Activated naive CD4-positive, alpha-beta T cell treated with anti-CD3 and anti-CD28 coated beads, Interleukin-2, amount 10 ng/mL, durations not matched to agents 7 days and 5 days (primary cell): ENCODE results near the gene TCEA3.

Source experiments
- CTCF ChIA-PET: fragments of 350-600 bp; sonication (Branson Sonifier 250); formaldehyde crosslinking; loops from one replicate; lab custom pipeline; 2021; ENCODE audit warnings: antibody characterized with exemption; lab: Charles Lee
- DNase-seq: peaks from one replicate; pipeline ENCODE4 v3.0.0-alpha.2; 2020
- H3K27ac Mint-ChIP-seq: one replicate; pipeline ENCODE4 v1.8.0; 2021; ENCODE audit warnings: mild to moderate bottlenecking, moderate library complexity, mixed read lengths
- H3K27me3 Mint-ChIP-seq: one replicate; pipeline ENCODE4 v1.8.0; 2021; ENCODE audit warnings: mild to moderate bottlenecking, mixed read lengths
- H3K36me3 Mint-ChIP-seq: one replicate; pipeline ENCODE4 v1.8.0; 2021; ENCODE audit warnings: mixed read lengths
- H3K4me1 Mint-ChIP-seq: one replicate; pipeline ENCODE4 v1.8.0; 2021; ENCODE audit warnings: mixed read lengths
- H3K4me3 Mint-ChIP-seq: one replicate; pipeline ENCODE4 v1.8.0; 2021; ENCODE audit warnings: mild to moderate bottlenecking, moderate library complexity, mixed read lengths
- H3K9me3 Mint-ChIP-seq: one replicate; pipeline ENCODE4 v1.8.0; 2021; ENCODE audit warnings: mixed read lengths

Gene TCEA3

GRCh38 chr1:23456226-23456625 is 31.7 kb upstream of the TCEA3 start:
- no peaks in the 10 kb centered on the region for H3K36me3 Mint-ChIP-seq
- CTCF ChIA-PET: no interaction called here
- peaks cover 67% of the 10 kb centered on the region for H3K27me3 Mint-ChIP-seq
- no peak for DNase-seq
- H3K9me3 Mint-ChIP-seq: no peaks in the 10 kb centered on the region
- peaks cover 21% of the 10 kb centered on the region for H3K4me1 Mint-ChIP-seq
- no peak overlapping the region for H3K27ac Mint-ChIP-seq
- H3K4me3 Mint-ChIP-seq: no peak overlapping the region

- no peak overlapping the region for H3K4me3 Mint-ChIP-seq
- peaks cover 21% of the 10 kb centered on the region for H3K4me1 Mint-ChIP-seq
- H3K27ac Mint-ChIP-seq: no peak overlapping the region
- CTCF ChIA-PET: no interaction called here
- no peak for DNase-seq
- H3K36me3 Mint-ChIP-seq: no peaks in the 10 kb centered on the region
- no peaks in the 10 kb centered on the region for H3K9me3 Mint-ChIP-seq
- H3K27me3 Mint-ChIP-seq: peaks cover 72% of the 10 kb centered on the region
These were observed 29.0 kb upstream of the TCEA3 start for GRCh38 chr1:23453455-23454000.

DNA sequence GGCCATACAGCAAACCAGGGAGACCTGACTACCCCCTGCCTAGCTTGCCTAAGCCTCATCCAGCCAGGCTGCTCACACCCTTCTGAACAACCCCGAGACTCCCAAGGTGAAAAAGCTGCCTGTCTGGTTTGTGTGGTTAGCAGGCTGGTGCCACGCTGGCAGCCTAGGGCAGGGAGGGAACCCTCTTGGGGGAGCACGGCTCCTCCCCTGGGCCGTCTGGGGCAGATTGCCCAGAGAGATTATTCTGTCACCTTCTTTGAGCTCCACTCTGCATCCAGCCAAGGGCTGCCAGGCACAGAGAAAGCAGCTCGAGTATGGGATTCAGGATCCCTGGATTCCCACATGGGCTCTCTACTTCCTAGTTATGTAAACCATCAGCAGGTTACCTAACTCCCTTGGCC is 27.5 kb upstream of the TCEA3 start:
- Mint-ChIP-seq H3K9me3 (no peaks in the 10 kb centered on the region), H3K4me3 (no peak overlapping the region), H3K27ac (no peak overlapping the region), H3K36me3 (no peaks in the 10 kb centered on the region), H3K4me1 (peaks cover 21% of the 10 kb centered on the region), H3K27me3 (peaks cover 60% of the 10 kb centered on the region)
- peak; percentile 33 for DNase-seq
- CTCF ChIA-PET: no interaction called here

DNA sequence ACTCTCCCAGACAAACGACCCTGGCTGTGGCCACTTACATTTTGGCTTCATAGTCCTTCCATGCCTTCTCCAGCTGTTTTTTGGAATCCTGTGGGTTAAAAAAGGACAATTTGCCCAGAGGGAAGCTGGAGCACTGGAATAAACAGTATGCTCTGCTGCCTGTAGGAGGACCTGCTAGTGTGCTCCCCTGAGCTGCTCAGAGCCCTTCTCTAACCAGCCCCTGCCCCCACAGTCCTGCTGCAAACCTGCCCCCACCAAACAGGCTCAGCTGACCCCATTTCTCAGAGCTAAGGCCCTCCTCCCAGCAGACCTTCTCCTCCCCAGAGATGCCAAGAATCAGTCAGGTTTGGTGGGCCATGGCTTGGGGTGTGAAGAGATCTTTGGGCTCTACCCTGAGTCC is 26.9 kb upstream of the TCEA3 start:
- CTCF ChIA-PET: interaction anchor here (0.8 kb wide), 1 partner anchor 213 kb away, joined by 3 read pairs; no protein-coding TSS in a partner anchor

GRCh38 chr1:23450894-23451293 is 26.3 kb upstream of the TCEA3 start:
- no peak for DNase-seq
- no peak overlapping the region for H3K4me3 Mint-ChIP-seq
- H3K9me3 Mint-ChIP-seq: no peaks in the 10 kb centered on the region
- no peaks in the 10 kb centered on the region for H3K36me3 Mint-ChIP-seq
- H3K4me1 Mint-ChIP-seq: peaks cover 13% of the 10 kb centered on the region
- peaks cover 56% of the 10 kb centered on the region for H3K27me3 Mint-ChIP-seq
- no peak overlapping the region for H3K27ac Mint-ChIP-seq
- CTCF ChIA-PET: interaction anchor here (0.8 kb wide), 1 partner anchor 214 kb away, joined by 3 read pairs; no protein-coding TSS in a partner anchor

More for the DNA sequence above, 26.9 kb upstream of the TCEA3 start:
- Mint-ChIP-seq H3K27ac (no peak overlapping the region), H3K4me3 (no peak overlapping the region), H3K36me3 (no peaks in the 10 kb centered on the region), H3K27me3 (peaks cover 59% of the 10 kb centered on the region), H3K4me1 (peaks cover 18% of the 10 kb centered on the region), H3K9me3 (no peaks in the 10 kb centered on the region)
- no peak for DNase-seq

DNA sequence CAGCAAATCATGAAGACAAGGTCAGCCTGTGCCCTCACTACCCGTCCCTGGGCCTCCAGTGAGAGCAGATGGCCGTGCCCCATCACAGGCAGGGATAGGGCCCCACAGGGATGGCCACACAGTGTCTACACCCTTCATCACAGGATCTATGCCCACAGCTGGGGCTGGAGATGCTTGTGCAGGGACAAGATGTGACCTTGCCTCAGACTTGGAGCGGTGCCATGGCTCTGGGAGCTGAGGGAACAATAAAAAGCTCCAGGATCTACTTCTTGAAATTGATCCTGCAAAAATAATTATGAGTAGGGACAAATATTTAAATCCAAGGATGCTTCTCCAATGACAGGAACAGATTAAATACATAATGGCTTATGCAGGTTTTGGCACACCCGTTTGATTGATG is 25.4 kb upstream of the TCEA3 start:
- DNase-seq: no peak
- no peak overlapping the region for H3K27ac Mint-ChIP-seq
- H3K27me3 Mint-ChIP-seq: peaks cover 55% of the 10 kb centered on the region
- peaks cover 9% of the 10 kb centered on the region for H3K4me1 Mint-ChIP-seq
- CTCF ChIA-PET: interaction anchor here (0.9 kb wide), 1 partner anchor 9 kb away, joined by 3 read pairs; no protein-coding TSS in a partner anchor
- H3K4me3 Mint-ChIP-seq: no peak overlapping the region
- H3K36me3 Mint-ChIP-seq: no peaks in the 10 kb centered on the region
- no peaks in the 10 kb centered on the region for H3K9me3 Mint-ChIP-seq

DNA sequence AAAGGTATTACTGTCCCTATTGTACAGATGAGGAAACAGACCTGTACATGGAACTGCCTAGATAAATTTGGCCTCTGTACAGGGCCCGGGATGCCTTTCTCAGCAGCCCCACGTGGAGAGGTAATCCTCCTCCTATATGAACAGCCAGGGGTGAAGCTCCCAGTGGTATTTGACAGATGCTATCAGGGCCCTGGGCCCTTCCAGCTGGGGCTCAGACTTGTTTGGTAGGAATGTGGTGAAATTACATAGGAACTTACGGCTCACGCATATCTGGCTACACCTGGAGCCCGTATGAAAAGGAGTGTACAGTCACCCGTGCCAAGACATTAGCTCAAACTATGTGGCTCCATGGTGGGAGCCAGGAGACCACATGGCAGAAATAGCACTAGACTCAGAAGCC is 24.8 kb upstream of the TCEA3 start:
- Mint-ChIP-seq H3K36me3 (no peaks in the 10 kb centered on the region), H3K4me3 (no peak overlapping the region), H3K27me3 (peaks cover 54% of the 10 kb centered on the region), H3K27ac (no peak overlapping the region), H3K9me3 (no peaks in the 10 kb centered on the region), H3K4me1 (peaks cover 9% of the 10 kb centered on the region)
- CTCF ChIA-PET: interaction anchor here (0.9 kb wide), 1 partner anchor 9 kb away, joined by 3 read pairs; no protein-coding TSS in a partner anchor
- no peak for DNase-seq

GRCh38 chr1:23448846-23449245 is 24.3 kb upstream of the TCEA3 start:
- H3K4me1 Mint-ChIP-seq: peaks cover 12% of the 10 kb centered on the region
- no peaks in the 10 kb centered on the region for H3K9me3 Mint-ChIP-seq
- no peak for DNase-seq
- no peak overlapping the region for H3K4me3 Mint-ChIP-seq
- H3K36me3 Mint-ChIP-seq: no peaks in the 10 kb centered on the region
- H3K27me3 Mint-ChIP-seq: peaks cover 53% of the 10 kb centered on the region
- CTCF ChIA-PET: no interaction called here
- no peak overlapping the region for H3K27ac Mint-ChIP-seq

GRCh38 chr1:23446661-23447310 is 22.2 kb upstream of the TCEA3 start:
- no peaks in the 10 kb centered on the region for H3K9me3 Mint-ChIP-seq
- H3K4me1 Mint-ChIP-seq: peaks cover 6% of the 10 kb centered on the region
- CTCF ChIA-PET: no interaction called here
- peaks cover 46% of the 10 kb centered on the region for H3K27me3 Mint-ChIP-seq
- H3K4me3 Mint-ChIP-seq: no peak overlapping the region
- no peaks in the 10 kb centered on the region for H3K36me3 Mint-ChIP-seq
- H3K27ac Mint-ChIP-seq: no peak overlapping the region
- DNase-seq: no peak

GRCh38 chr1:23444596-23445390 is 20.2 kb upstream of the TCEA3 start:
- Mint-ChIP-seq H3K9me3 (no peaks in the 10 kb centered on the region), H3K27me3 (peaks cover 31% of the 10 kb centered on the region)
- CTCF ChIA-PET: no interaction called here

GRCh38 chr1:23444104-23444533 is 19.6 kb upstream of the TCEA3 start:
- CTCF ChIA-PET: no interaction called here

More at GRCh38 chr1:23444596-23445390, 20.2 kb upstream of the TCEA3 start:
- Mint-ChIP-seq H3K4me3 (no peak overlapping the region), H3K27ac (no peak overlapping the region), H3K36me3 (no peaks in the 10 kb centered on the region), H3K4me1 (peaks cover 3% of the 10 kb centered on the region)
- no peak for DNase-seq

DNA sequence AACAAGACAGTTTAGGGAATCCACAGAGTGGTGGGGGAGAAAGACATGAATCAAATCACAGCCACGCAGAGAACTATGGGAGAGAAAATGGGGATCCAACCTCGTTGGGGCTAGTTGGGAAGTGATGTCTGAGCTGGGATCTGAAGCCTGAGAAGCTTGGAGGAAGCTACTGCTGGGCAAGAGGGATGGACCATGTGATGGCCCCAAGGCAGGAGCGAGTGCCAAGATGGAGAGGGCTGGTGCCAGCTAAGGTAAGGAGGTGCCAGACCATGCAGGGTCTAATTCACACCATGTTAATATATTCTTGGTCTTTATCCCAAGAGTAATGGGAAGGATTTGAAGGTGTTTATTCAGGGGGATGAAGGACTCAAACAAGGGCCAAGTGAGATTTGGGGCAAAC is 18.2 kb upstream of the TCEA3 start:
- H3K27ac Mint-ChIP-seq: no peak overlapping the region
- no peaks in the 10 kb centered on the region for H3K9me3 Mint-ChIP-seq
- no peaks in the 10 kb centered on the region for H3K36me3 Mint-ChIP-seq
- H3K27me3 Mint-ChIP-seq: peaks cover 38% of the 10 kb centered on the region
- H3K4me3 Mint-ChIP-seq: no peak overlapping the region
- CTCF ChIA-PET: no interaction called here
- peaks cover 3% of the 10 kb centered on the region for H3K4me1 Mint-ChIP-seq
- DNase-seq: no peak

More at GRCh38 chr1:23444104-23444533, 19.6 kb upstream of the TCEA3 start:
- H3K36me3 Mint-ChIP-seq: no peaks in the 10 kb centered on the region
- peaks cover 28% of the 10 kb centered on the region for H3K27me3 Mint-ChIP-seq
- H3K9me3 Mint-ChIP-seq: no peaks in the 10 kb centered on the region
- H3K4me1 Mint-ChIP-seq: peaks cover 3% of the 10 kb centered on the region
- no peak for DNase-seq
- no peak overlapping the region for H3K27ac Mint-ChIP-seq
- H3K4me3 Mint-ChIP-seq: no peak overlapping the region

DNA sequence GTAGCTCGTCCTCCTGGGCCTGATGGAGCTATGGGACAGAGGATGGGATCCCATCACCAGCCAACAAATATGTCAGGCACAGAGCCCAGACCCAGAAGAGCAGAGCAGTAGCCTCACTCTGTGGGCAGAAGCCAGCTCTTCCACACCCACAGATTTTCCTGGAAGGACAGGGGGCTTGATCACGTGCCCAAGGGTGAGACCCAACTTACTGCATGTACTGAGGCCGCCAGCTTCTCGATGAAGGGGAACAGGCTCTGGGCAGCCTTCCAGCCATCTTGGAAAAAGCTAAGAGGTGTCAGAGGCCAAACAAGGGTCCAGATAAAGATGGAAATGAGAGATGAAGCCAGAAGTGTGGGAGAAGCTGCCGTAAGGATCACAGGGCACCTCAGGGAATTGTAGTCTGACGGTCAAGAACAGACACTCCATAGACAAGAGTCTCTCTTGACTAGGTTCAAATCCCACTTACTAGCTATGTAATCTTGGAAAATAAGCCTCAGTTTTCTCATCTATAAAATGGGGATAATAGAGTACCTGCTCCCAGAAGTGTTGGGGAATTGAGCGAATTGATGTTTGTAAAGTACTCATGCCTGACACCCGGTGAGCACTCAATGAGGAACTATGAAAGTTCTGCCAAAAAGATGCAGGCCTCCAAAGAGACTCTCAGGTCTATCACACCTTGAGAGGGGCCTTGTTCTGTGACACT is 17.0 kb upstream of the TCEA3 start:
- H3K9me3 Mint-ChIP-seq: no peaks in the 10 kb centered on the region
- no peaks in the 10 kb centered on the region for H3K36me3 Mint-ChIP-seq
- H3K4me1 Mint-ChIP-seq: peaks cover 3% of the 10 kb centered on the region
- DNase-seq: no peak
- CTCF ChIA-PET: interaction anchor here (1.2 kb wide), 1 partner anchor 8 kb away, joined by 3 read pairs; no protein-coding TSS in a partner anchor
- H3K27ac Mint-ChIP-seq: no peak overlapping the region
- no peak overlapping the region for H3K4me3 Mint-ChIP-seq
- peaks cover 43% of the 10 kb centered on the region for H3K27me3 Mint-ChIP-seq

GRCh38 chr1:23438545-23438944 is 14.0 kb upstream of the TCEA3 start:
- Mint-ChIP-seq H3K36me3 (no peaks in the 10 kb centered on the region), H3K4me3 (no peak overlapping the region), H3K27me3 (peaks cover 54% of the 10 kb centered on the region), H3K9me3 (no peaks in the 10 kb centered on the region), H3K27ac (no peak overlapping the region), H3K4me1 (no peaks in the 10 kb centered on the region)
- CTCF ChIA-PET: no interaction called here
- no peak for DNase-seq
